H1 (cell line): ENCODE data around the gene PDF. TPM values are rescaled to one million over a fixed set of nuclear protein-coding genes. Genes with fewer than 3 reads are reported as not detected.

ENCODE experiments used
- CTCF ChIA-PET: fragments of 300-600 bp; sonication (Branson Sonifier 250); formaldehyde crosslinking; loops from one replicate; lab custom pipeline; 2021; ENCODE audit not compliant: partially characterized antibody; lab: Charles Lee
- POLR2A ChIA-PET: fragments of 300-600 bp; sonication (Branson Sonifier 250); formaldehyde crosslinking; loops from one replicate; lab custom pipeline; 2021; ENCODE audit warnings: inconsistent platforms; ENCODE audit not compliant: partially characterized antibody; lab: Charles Lee
- DNase-seq, 2 experiments: peaks; one replicate each; pipeline versions ENCODE4 v3.0.0 to v3.0.0-alpha.2; 2010 to 2022; ENCODE audit warnings: low spot score in 2 of 2, low read depth in 1 of 2, mixed read lengths in 1 of 2
- FAIRE-seq: peaks from 2 replicates; lab custom pipeline; 2011; peaks lifted over from hg19 to GRCh38; lab: Jason Lieb, UNC
- H2AFZ ChIP-seq: 2 replicates; pipeline ENCODE4 v1.8.1; 2012; ENCODE audit warnings: low read length, inconsistent platforms
- H2AK5ac ChIP-seq: 2 replicates; pipeline ENCODE4 v1.6.1; 2013; ENCODE audit warnings: low read depth, low read length
- H2BK120ac ChIP-seq: replicated peaks from 2 replicates; pipeline ENCODE3; 2013; ENCODE audit warnings: low read depth, low read length, inconsistent platforms
- H2BK12ac ChIP-seq: 2 replicates; pipeline ENCODE4 v1.6.1; 2013; ENCODE audit warnings: low read depth, low read length
- H2BK15ac ChIP-seq: 2 replicates; pipeline ENCODE4 v1.6.1; 2013; ENCODE audit warnings: low read length
- H2BK20ac ChIP-seq: 2 replicates; pipeline ENCODE4 v1.6.1; 2013; ENCODE audit warnings: low read length
- H2BK5ac ChIP-seq: 2 replicates; pipeline ENCODE4 v1.6.1; 2013; ENCODE audit warnings: low read depth, low read length
- H3K14ac ChIP-seq: 2 replicates; pipeline ENCODE4 v1.6.1; 2013; ENCODE audit warnings: inconsistent platforms; ENCODE audit not compliant: insufficient read length
- H3K18ac ChIP-seq: 2 replicates; pipeline ENCODE4 v1.6.1; 2013; ENCODE audit warnings: low read length; ENCODE audit errors: extremely low read depth
- H3K23ac ChIP-seq: 2 replicates; pipeline ENCODE4 v1.6.1; 2013; ENCODE audit warnings: inconsistent platforms; ENCODE audit not compliant: insufficient read length
- H3K23me2 ChIP-seq: 2 replicates; pipeline ENCODE4 v1.6.1; 2013; ENCODE audit warnings: low read depth, low read length
- H3K27ac ChIP-seq: 2 replicates; pipeline ENCODE4 v1.6.1; 2011; ENCODE audit warnings: low read depth, low read length, inconsistent platforms
- H3K27me3 ChIP-seq, 4 experiments: replicated peaks in 1 of 4; 1 replicate in 1 of 4; 2 replicates in 3 of 4; pipeline versions ENCODE4 v1.6.1 to v1.8.1; 2011 to 2013; ENCODE audit warnings: low read length in 3 of 4, mild to moderate bottlenecking in 3 of 4, inconsistent platforms in 2 of 4, mixed read lengths in 2 of 4, moderate library complexity in 1 of 4; ENCODE audit not compliant: control insufficient read depth in 3 of 4, insufficient read depth in 3 of 4; ENCODE audit errors: extremely low read depth in 1 of 4
- H3K36me3 ChIP-seq, 4 experiments: 2 replicates each; pipeline versions ENCODE4 v1.6.1 to v1.8.1; 2011 to 2013; ENCODE audit warnings: mild to moderate bottlenecking in 4 of 4, low read length in 3 of 4, moderate library complexity in 2 of 4, control low read depth in 1 of 4, inconsistent platforms in 1 of 4; ENCODE audit not compliant: insufficient read depth in 4 of 4, control insufficient read depth in 2 of 4
- H3K4ac ChIP-seq: replicated peaks from 2 replicates; pipeline ENCODE3; 2013; ENCODE audit warnings: low read length, low read depth, mixed read lengths, inconsistent platforms; ENCODE audit not compliant: insufficient read length
- H3K4me1 ChIP-seq, 4 experiments: replicated peaks in 1 of 4; 1 replicate in 1 of 4; 2 replicates in 3 of 4; pipeline versions ENCODE4 v1.6.1 to v1.8.1; 2011 to 2013; ENCODE audit warnings: low read length in 3 of 4, inconsistent platforms in 2 of 4, mixed read lengths in 1 of 4; ENCODE audit not compliant: insufficient read depth in 4 of 4, control insufficient read depth in 3 of 4
- H3K4me2 ChIP-seq, 2 experiments: 2 replicates each; pipeline versions ENCODE4 v1.6.1 to v1.8.1; 2011 to 2013; ENCODE audit warnings: low read depth in 2 of 2, low read length in 2 of 2, control low read depth in 1 of 2, inconsistent platforms in 1 of 2, mild to moderate bottlenecking in 1 of 2; ENCODE audit not compliant: insufficient read depth in 1 of 2
- H3K4me3 ChIP-seq, 4 experiments: fragments of 200-600, 300-600 bp in 1 of 4; sonication (generic), shearing (Covaris generic), sonication (Bioruptor Twin) in 1 of 4; 2 replicates each; pipeline versions ENCODE4 v1.5.1 to v1.8.1; 2011 to 2016; ENCODE audit warnings: low read length in 4 of 4, low read depth in 3 of 4, control low read depth in 2 of 4, inconsistent platforms in 2 of 4, mild to moderate bottlenecking in 2 of 4, mixed read lengths in 1 of 4, moderate library complexity in 1 of 4; ENCODE audit not compliant: insufficient read depth in 2 of 4; ENCODE audit errors: extremely low read depth in 1 of 4
- H3K56ac ChIP-seq: replicated peaks from 2 replicates; pipeline ENCODE3; 2013; ENCODE audit warnings: low read depth, mild to moderate bottlenecking, mixed read lengths, low read length, inconsistent platforms; ENCODE audit not compliant: insufficient read length
- H3K79me1 ChIP-seq: 2 replicates; pipeline ENCODE4 v1.6.1; 2013; ENCODE audit warnings: low read depth, low read length, control low read depth
- H3K79me2 ChIP-seq, 2 experiments: 2 replicates each; pipeline versions ENCODE4 v1.6.1 to v1.8.1; 2012 to 2013; ENCODE audit warnings: low read length in 2 of 2, mild to moderate bottlenecking in 2 of 2, inconsistent platforms in 1 of 2; ENCODE audit not compliant: insufficient read depth in 2 of 2, control insufficient read depth in 1 of 2
- H3K9ac ChIP-seq, 4 experiments: replicated peaks in 1 of 4; 1 replicate in 1 of 4; 2 replicates in 3 of 4; pipeline versions ENCODE4 v1.6.1 to v1.8.1; 2011 to 2013; ENCODE audit warnings: low read depth in 3 of 4, low read length in 3 of 4, control low read depth in 2 of 4, mild to moderate bottlenecking in 2 of 4, moderate library complexity in 2 of 4, inconsistent platforms in 1 of 4; ENCODE audit errors: extremely low read depth in 1 of 4
- H3K9me3 ChIP-seq, 2 experiments: 2 replicates each; pipeline versions ENCODE4 v1.6.1 to v1.8.1; 2012 to 2013; ENCODE audit warnings: mild to moderate bottlenecking in 2 of 2, moderate library complexity in 2 of 2, control low read depth in 1 of 2, inconsistent platforms in 1 of 2, low read depth in 1 of 2, low read length in 1 of 2, mixed read lengths in 1 of 2; ENCODE audit not compliant: insufficient read depth in 2 of 2
- H4K20me1 ChIP-seq, 2 experiments: replicated peaks in 1 of 2; 2 replicates each; pipeline versions ENCODE3 to v1.8.1; 2011 to 2013; ENCODE audit warnings: inconsistent platforms in 2 of 2, low read length in 2 of 2, mild to moderate bottlenecking in 1 of 2; ENCODE audit not compliant: insufficient read depth in 2 of 2, control insufficient read depth in 1 of 2
- H4K5ac ChIP-seq: 2 replicates; pipeline ENCODE4 v1.6.1; 2013; ENCODE audit warnings: low read length, low read depth, mixed read lengths, inconsistent platforms; ENCODE audit not compliant: insufficient read length
- H4K8ac ChIP-seq: 2 replicates; pipeline ENCODE4 v1.8.0; 2013; ENCODE audit warnings: mild to moderate bottlenecking, moderate library complexity, low read length, inconsistent platforms; ENCODE audit not compliant: insufficient read depth; ENCODE audit errors: extremely low read depth
- H4K91ac ChIP-seq: replicated peaks from 2 replicates; pipeline ENCODE3; 2013; ENCODE audit warnings: low read length, mixed read lengths, inconsistent platforms; ENCODE audit not compliant: insufficient read length
- ATF2 ChIP-seq: IDR thresholded peaks from 2 replicates; pipeline ENCODE4 v1.6.1; 2012; ENCODE audit warnings: low read length, inconsistent platforms
- ATF3 ChIP-seq: IDR thresholded peaks from 2 replicates; pipeline ENCODE4 v1.6.1; 2011; ENCODE audit warnings: low read depth, mild to moderate bottlenecking, low read length; ENCODE audit not compliant: insufficient read depth
- BACH1 ChIP-seq: IDR thresholded peaks from 2 replicates; pipeline ENCODE4 v1.6.1; 2012; ENCODE audit warnings: low read length, improper control_type of control experiment
- CBX5 ChIP-seq: fragments of 300-800, 300-1000 bp; sonication (generic); IDR thresholded peaks from 2 replicates; pipeline ENCODE4 v1.7.1; 2016; ENCODE audit warnings: antibody characterized with exemption, low read length, low read depth
- CHD1 ChIP-seq: IDR thresholded peaks from 2 replicates; pipeline ENCODE4 v1.6.1; 2012; ENCODE audit warnings: low read depth, low read length, improper control_type of control experiment
- KDM1A ChIP-seq: fragments of 200-600, 300-600 bp; sonication (generic); IDR thresholded peaks from 2 replicates; pipeline ENCODE4 v1.7.1; 2016; ENCODE audit warnings: mild to moderate bottlenecking, low read length, borderline replicate concordance
- NRF1 ChIP-seq: IDR thresholded peaks from 2 replicates; pipeline ENCODE4 v1.6.1; 2011; ENCODE audit warnings: mild to moderate bottlenecking, low read depth, low read length, improper control_type of control experiment
- TAF7 ChIP-seq: optimal IDR thresholded peaks from 2 replicates; pipeline ENCODE3; 2011; ENCODE audit warnings: low read depth, mild to moderate bottlenecking, inconsistent platforms, low read length, moderate library complexity, borderline replicate concordance
- TBP ChIP-seq: IDR thresholded peaks from 2 replicates; pipeline ENCODE4 v1.6.1; 2011; ENCODE audit warnings: low read depth, low read length, improper control_type of control experiment
- USF2 ChIP-seq: IDR thresholded peaks from 2 replicates; pipeline ENCODE4 v1.6.1; 2011; ENCODE audit warnings: low read length, improper control_type of control experiment
- whole genome bisulfite sequencing, 2 experiments: shearing (Covaris generic) in 1 of 2; methylation state at CpG; one replicate each; pipeline versions ENCODE4 v1.1.6 to v1.1.7; 2013 to 2015; ENCODE audit warnings: low lambda C conversion rate in 2 of 2, mixed read lengths in 2 of 2, inconsistent platforms in 1 of 2, low coverage in 1 of 2, missing lambda C conversion rate in 1 of 2; ENCODE audit not compliant: insufficient replicate concordance in 2 of 2, insufficient coverage in 1 of 2, insufficient read length in 1 of 2; ENCODE audit errors: extremely low coverage in 1 of 2, missing lambda C conversion rate in 1 of 2; 5-methylcytosine and 5-hydroxymethylcytosine counted together
- polyA plus RNA-seq, 7 experiments: library from polyadenylated mRNA; depleted of rRNA in 3 of 7; stranded (reverse) in 5 of 7; unstranded in 2 of 7; fragments of >200 nt in 5 of 7; fragments of 200-250 nt in 2 of 7; gene quantifications; 1 replicate in 5 of 7; 2 replicates in 1 of 7; 4 replicates in 1 of 7; pipeline versions ENCODE4 v1.2.1 to v1.2.3, GENCODE V29; 2011 to 2013; ENCODE audit warnings: missing spikeins in 2 of 7, mixed read lengths in 2 of 7
- total RNA-seq: library from RNA; stranded (reverse); fragmentation: NEBNext Ultra II Directional; extraction: Animal tissue kit (Norgen Biotek cat#: 25700); gene quantifications from 2 replicates; pipeline ENCODE4 v1.2.1, GENCODE V29; 2021

The PDF gene
- total and polyA plus RNA-seq, 2 of the 8 experiments (the other 6 are each of a cell fraction or from before 2014, with no cell fraction given), result 17.7 to 23.9 TPM

GRCh38 chr16:69350536-69351133 is 20.2 kb upstream of the PDF start:
- WGBS, 2 experiments, result 89% methylated on average over 6 of the region's 6 CpGs; no CpG with 5 or more reads in 1 of the 2 experiments
- CTCF ChIA-PET, result interaction anchor here (0.6 kb wide), 2 partner anchors 228 to 432 kb away, joined by 3 read pairs; no protein-coding TSS in a partner anchor
- TF ChIP-seq ATF3 (no peak), CBX5 (no peak), KDM1A (no peak), BACH1 (no peak), USF2 (no peak), TAF7 (no peak), CHD1 (no peak), NRF1 (no peak), TBP (no peak), ATF2 (no peak)

More at GRCh38 chr16:69350536-69351133, 20.2 kb upstream of the PDF start:
- Histone ChIP-seq H2BK20ac (no peak overlapping the region), H4K5ac (no peak overlapping the region), H2AFZ (no peak overlapping the region), H3K56ac (no peak overlapping the region), H4K91ac (no peak overlapping the region), H4K20me1 (no peaks in the 10 kb centered on the region), H2BK5ac (no peak overlapping the region), H3K9me3 (no peaks in the 10 kb centered on the region), H3K27ac (no peak overlapping the region), H3K79me1 (no peaks in the 10 kb centered on the region), H4K8ac (no peak overlapping the region), H3K14ac (no peak overlapping the region), H3K18ac (no peak overlapping the region), H3K23me2 (no peaks in the 10 kb centered on the region), H3K9ac (no peak overlapping the region), H2BK12ac (no peak overlapping the region), H3K23ac (no peak overlapping the region), H3K4me3 (no peak overlapping the region), H2BK120ac (no peak overlapping the region), H2AK5ac (no peak overlapping the region), H3K4ac (no peak overlapping the region), H3K79me2 (no peaks in the 10 kb centered on the region), H3K4me2 (no peak overlapping the region), H3K27me3 (no peaks in the 10 kb centered on the region), H3K36me3 (no peaks in the 10 kb centered on the region; a peak in 1 of 8 replicates), H2BK15ac (no peak overlapping the region), H3K4me1 (no peaks in the 10 kb centered on the region)
- POLR2A ChIA-PET, result interaction anchor here (1.3 to 29.8 kb wide), 4 partner anchors 10 to 30 kb away, joined by 3 to 497 read pairs (median 10); partner anchors contain the start of genes COG8, NIP7, PDF and VPS4A
- DNase-seq (no peak), FAIRE-seq (no peak)
